Kasumi-1 (cell line): ENCODE data around the gene CAGE1.

ENCODE experiments used
- DNase-seq, 2 experiments: peaks; one replicate each; lab custom pipeline; 2025; lab: John Stamatoyannopoulos, UW

CAGE1 gene

DNA sequence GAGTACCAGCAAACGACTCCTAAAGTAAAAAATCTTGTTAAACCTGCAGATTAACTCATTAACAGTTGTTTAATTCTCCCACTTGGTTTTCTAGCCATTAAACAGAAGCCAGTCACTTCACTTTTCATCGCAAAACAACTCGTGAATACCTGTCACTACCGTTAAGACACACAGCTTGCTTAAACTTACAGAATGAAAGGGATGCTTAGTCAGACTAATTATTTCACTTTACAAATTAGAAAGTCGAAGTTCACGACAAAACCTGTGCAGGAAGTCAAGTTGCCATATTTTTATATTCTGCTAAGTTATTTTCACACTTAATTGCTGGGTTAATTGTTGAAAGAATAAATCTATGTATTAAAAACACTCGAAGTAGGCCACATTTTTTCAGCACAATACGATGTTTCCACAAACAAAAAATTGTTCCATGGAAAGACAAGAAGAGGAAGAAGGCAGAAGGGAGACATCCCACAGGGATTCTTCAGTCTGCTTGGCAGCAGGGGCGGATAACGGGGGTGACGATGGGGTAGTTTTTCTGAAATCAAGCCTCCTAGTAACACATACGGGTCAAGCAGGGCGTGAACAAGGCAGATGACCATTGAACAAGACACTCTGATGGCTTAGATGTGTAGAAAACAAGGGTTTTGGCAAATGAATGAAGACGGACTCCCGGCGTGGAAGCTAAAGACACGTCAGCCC is 77.5 kb downstream of the CAGE1 start:
- DNase-seq: peak; percentile 17 to 26

DNA sequence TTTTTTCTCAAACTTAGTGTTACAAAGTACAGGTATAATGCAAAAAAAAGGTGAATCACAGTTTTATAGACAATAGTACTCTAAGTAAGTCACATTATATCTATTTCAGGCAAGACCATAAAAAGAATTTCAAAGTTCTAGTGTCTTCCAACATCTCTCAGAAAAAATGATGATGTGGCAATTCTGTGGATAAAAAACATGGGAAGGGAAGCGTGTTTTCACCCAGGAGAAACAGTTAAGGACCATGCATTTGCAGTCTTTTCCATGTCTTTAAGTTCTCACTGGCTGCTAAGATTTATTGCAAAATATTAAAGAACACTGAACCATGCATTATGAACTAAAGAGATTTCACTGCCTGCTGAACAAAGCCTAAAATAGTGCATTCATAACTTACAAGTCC is 78.4 kb downstream of the CAGE1 start:
- no peak for DNase-seq

DNA sequence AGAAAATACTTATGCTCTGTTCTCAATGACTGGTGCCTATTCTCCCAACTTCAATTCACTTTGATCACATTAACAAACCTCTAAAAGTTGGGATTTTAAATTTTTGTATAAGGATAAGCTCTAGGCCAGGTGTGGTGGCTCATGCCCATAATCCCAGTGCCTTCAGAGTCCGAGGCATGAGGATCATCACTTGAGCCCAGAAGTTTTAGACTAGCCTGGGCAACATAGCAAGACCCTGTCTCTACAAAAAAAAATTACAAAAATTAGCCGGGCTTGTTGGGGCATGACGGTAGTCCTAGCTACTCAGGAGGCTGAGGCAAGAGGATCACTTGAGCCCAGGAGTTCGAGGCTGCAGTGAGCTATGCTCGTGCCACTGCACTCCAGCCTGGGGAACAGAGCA is 80.5 kb downstream of the CAGE1 start:
- no peak for DNase-seq

DNA sequence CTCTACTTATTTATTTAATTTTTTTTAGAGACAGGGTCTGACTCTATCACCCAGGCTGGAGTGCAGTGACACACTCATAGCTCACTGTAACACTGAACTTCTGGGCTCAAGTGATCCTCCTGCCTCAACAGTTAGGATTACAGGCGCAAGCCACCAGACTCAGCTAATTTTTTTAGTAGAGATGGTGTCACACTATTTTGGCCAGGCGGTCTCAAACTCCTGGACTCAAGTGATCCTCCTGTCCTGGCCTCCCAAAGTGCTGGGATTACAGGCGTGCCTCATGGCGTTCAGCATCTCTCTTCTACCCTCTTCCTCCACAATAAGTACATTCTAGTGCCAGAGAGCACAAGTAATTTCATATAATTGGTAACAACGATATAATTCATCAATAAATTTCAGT is 82.0 kb downstream of the CAGE1 start:
- no peak for DNase-seq

DNA sequence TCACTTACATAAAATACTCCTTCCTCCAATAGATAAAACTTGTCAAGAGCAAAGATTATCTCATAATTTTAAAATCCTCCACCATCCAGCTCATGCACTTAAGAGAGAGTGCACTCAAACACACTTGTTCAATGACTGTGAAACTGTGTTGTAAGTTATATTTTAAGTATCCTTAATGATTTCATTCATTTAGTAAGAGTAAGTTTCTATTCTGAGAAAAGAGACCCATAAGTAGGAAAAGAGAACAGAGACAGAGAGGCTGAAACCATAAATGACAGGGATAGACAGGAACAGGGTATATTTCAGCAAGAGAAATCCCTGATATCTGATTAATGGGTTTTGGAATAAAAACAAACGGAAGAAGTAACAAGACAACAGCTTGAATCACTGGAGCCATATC is 84.7 kb downstream of the CAGE1 start:
- DNase-seq: no peak

DNA sequence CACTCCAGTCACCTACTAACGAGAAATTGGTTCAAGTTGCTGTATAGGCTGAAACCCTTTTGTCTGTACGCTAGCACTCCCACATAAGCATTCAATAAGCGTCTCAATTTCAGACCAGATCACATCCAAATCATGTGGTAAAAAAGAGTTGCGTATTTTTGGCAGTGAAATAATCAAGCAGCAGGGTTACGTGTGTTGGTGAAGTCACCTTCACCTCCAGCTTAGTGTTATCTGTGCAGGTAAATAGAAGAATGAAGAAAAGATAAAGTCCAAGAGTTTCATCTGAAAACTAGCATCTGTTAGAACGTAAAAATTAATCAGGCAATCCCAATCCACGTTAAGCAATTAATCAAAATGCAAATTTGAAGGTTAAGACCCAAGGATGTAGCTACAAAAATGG is 87.8 kb downstream of the CAGE1 start:
- no peak for DNase-seq

DNA sequence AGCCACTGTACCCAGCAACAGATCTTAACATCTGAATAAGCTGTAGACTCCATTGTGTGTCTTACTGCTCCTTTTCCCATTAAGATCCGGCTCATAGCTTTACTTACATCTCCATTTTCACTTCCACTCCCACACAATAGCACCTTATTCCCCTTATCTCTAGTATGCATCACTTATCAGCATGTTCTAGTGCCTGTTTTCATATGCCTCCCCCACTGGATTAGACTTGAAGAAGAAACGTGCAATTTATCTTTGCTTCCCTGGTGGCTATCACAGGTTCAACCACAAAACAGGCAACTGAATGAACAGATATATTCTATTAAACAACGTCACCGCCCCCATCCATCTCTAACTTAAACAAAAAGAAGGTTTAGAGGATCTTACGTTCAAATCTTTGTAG is 88.6 kb downstream of the CAGE1 start:
- DNase-seq: no peak

DNA sequence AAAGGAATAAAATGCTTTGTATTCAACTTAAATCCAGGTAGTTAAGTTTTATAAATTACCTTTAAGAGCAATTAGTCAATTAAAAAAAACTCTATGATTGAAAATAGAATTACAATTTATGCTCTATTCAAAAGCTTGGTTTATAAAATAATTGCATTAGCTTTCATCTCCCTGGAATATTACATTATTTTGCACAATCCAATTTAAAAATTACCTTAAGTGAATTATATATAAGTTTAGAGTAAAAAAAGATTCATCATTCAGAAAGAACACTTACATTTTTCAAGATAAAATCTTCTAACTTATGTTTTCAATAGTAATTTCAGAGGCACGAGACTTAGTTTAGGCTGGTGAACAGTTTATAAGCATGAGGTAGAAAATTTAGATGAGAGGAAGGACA is 91.4 kb downstream of the CAGE1 start:
- no peak for DNase-seq

DNA sequence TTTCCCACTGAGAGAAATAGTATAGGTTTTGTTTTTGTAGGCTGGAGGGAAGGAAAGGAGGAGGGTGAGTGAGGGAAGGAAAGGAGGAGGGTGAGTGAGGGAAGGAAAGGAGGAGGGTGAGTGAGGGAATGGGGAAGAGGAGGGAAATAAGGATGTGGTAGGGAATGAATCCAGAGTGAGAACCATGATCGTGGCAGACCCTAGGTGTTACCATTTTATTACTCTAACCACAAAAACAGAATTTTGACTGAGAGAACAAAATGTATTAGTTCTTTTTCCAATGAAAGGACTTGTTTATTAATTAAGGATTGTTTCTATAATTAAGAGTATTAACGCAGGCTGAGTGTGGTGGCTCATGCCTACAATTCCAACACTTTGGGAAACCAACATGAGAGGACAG is 92.9 kb downstream of the CAGE1 start:
- DNase-seq: no peak

DNA sequence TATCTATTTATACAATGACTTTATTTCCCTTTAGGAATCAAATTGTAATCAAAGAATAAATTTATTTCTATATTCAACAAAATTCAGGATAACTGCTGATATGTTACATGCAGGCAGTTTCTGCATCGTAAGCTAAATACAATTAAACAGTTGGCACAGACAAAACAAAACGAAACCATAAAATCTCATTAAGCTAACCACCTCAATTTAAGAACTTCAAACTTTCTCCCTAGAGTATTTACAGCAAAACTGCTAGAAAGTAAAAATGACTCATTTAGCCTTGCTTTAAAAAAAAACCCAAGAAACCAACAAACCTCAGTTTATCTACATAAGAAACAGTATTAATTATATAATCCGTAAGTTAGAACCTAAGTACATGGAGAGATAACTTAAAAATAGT is 93.6 kb downstream of the CAGE1 start:
- no peak for DNase-seq

DNA sequence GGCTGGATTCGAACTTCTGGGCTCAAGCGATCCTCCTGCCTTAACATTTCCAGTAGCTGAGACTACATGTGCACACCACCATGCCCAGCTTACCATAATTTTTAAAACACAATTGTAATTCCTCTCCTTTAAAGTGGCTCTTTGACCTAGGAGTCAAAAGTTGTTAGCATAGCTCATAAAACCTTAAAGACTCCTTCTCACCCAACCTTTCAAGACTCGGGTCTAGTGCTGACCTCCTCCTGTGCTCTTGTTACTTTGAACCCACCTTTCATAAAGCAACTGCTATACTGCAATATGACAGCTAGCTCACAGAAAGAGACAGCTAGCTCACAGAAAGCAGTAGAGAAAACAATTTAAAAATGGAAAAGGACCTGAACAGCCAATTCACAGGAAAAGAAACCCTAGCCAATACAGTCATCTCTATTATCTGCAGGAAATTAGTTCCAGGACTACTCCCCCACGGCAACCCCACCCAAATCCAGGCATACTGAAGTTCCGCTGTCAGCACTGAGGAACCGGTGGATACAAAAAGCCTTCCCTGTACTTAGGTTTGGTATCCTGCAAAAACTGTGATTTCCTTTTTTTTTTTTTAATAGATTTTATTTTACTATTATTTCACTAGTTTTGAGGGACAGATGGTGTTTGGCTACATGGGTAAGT is 96.8 kb downstream of the CAGE1 start:
- DNase-seq: no peak

DNA sequence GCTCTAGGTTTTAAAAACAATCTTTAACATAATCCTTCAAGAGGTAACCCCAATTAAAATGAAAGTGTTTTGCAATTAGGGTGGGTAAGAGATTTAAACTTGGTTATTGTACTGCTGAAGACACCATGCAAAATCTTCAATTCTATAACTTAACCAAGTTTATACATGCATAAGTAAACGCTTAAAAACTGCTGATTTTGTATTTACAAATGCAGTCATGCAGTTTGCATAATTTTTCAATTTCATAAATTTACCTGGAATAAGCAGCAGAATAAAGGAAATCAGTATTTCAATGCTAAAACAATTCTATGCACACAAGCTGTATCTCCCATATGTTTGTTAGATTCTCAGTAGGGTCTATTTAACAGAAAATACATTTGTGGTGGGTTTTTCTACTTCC is 99.5 kb downstream of the CAGE1 start:
- DNase-seq: no peak

DNA sequence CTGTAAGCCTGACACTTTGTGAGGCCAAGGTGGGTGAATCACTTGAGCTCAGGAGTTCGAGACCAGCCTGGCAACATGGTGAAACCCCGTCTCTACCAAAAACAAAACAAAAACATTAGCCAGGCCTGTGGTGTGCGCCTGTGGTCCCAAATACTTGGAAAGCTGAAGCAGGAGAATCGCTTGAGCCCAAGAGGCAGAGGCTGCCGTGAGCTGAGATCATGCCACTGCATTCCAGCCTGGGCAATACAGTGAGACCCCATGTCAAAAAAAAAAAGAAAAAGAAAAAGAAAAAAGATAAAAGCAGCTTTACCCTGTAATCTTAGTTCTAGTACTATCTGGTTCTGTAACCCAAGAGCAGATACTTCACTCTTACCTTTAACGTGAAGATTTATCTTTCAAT is 104.1 kb downstream of the CAGE1 start:
- DNase-seq: no peak

DNA sequence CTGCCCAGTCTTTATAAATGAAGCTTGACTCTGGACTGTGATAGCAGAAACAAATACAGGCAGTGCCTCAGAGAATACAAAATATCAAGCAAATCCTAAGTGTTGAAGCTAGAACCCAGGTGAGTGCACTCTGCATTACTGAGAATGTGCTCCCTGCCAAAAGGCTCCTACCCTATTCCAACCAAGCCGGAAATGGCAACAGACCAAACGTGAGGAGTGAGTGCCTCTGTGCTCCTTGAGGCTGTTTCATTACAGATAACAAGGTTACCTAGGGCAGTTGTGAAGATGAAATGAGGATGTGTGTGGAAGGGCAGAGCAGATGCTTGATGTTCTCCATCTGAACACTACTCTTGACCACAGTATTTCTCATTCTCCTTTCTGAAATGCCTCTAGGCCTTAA is 105.9 kb downstream of the CAGE1 start:
- DNase-seq: no peak

DNA sequence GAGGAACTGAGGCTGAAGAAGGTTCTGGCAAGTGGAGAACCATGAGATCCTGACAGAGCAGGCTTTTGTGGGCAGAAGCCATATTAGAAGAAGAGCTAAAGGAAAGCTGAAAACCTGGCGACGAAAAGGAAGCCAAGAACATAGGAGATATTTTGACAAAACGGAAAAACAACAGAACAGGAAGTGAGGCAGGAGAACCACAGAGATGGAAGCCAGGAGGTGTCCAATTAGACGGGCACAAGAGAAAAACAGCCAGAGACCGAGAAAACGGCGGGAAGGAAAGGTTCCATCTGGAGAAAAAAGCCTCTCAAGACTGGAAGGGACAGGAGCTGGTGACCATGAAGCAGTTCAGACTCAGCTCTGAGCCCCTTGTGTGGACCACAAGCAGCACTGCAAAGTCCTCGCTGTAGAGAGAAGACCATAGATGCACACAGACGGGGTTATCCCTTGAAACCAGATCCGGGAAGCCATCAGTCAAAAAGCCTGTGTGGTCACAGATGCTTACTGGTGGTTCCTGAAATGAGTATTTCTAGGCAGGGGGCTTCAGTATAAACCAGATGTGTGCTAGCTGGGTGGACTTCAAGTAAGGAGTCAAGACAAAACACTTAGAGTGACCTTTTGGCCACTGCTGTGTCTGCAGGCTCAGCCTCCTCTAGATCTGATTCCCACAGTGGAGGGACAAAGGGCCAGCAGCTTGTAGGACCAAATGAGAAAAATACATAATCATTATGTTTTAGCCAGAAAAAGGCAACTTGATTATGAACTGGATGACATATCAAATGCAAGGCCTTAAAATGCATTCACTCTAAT is 107.2 kb downstream of the CAGE1 start:
- DNase-seq: no peak
